OCI-LY1 (cell line): ENCODE results near the gene NCAPD2.

ENCODE experiments used
- CTCF ChIP-seq: fragments of 200-600 bp; sonication (generic), shearing (Covaris generic); IDR thresholded peaks from 2 replicates; pipeline ENCODE4 v1.5.1; 2017; ENCODE audit warnings: mild to moderate bottlenecking, antibody characterized with exemption, low read length, moderate library complexity, mixed read lengths
- EZH2 ChIP-seq: fragments of 200-600 bp; sonication (generic), shearing (Covaris generic); IDR thresholded peaks from 2 replicates; pipeline ENCODE4 v1.8.0; 2017; ENCODE audit warnings: borderline replicate concordance, mixed run types, mild to moderate bottlenecking, antibody characterized with exemption, low read length, moderate library complexity, mixed read lengths

DNA sequence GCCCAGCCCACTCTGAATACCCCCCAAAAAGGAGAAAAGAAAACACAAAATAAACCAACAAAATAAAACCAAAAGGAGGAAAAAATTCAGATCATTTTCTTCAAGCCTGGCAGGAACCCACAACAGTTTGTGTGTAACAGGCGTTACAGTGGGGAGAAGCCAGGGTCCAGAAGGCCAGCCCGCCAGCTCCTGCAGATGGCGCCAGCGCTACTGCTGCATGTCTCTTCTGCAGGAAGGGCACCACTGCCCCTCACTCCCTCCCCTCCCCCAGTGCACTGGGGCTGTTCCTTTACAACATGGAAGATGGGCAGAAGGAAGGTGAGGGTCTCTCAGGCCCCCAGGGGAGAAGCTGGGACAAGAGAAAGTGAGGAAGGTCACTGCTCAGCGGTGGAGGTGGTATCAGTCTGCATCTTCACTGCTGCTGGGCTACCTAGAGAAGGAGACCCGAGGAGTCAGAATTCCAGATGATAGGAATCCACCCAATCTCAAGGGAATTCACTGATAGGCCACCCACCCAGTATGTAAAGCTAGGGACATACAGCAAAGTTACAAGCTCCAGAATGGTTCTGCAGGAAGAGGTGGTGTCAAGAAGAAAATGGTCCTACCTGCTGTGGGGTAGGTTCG, 76.5 kb downstream of the NCAPD2 start:
- TF ChIP-seq CTCF (peak; percentile 88), EZH2 (no peak)
